Heart right ventricle (tissue), 16 donors: ENCODE data around the gene PRR22. TPM values are rescaled to one million over a fixed set of nuclear protein-coding genes. Genes with fewer than 3 reads are reported as not detected.

Source experiments
- ATAC-seq, 8 donors: fragments of 200-7000 bp; cut with Tn5 transposase; one replicate each; pipeline ENCODE4 v1.9.1; 2020; ENCODE audit warnings: mild to moderate bottlenecking in 8 of 8, moderate library complexity in 8 of 8, moderate number of reproducible peaks in 1 of 8
- DNase-seq, 2 donors: peaks; one replicate each; pipeline ENCODE4 v3.0.0-alpha.2; 2020
- H3K27ac ChIP-seq, 10 donors: fragments of 200-600 bp; sonication (generic) in 2 of 10; one replicate each; pipeline versions ENCODE4 v1.5.0 to v1.8.0; 2020 to 2022; ENCODE audit warnings: mild to moderate bottlenecking in 3 of 10
- H3K27me3 ChIP-seq, 7 donors: fragments of 200-600 bp; one replicate each; pipeline ENCODE4 v1.8.0; 2021 to 2022; ENCODE audit warnings: mild to moderate bottlenecking in 2 of 7
- H3K36me3 ChIP-seq, 9 donors: fragments of 200-600 bp; sonication (generic) in 1 of 9; one replicate each; pipeline versions ENCODE4 v1.5.0 to v1.8.0; 2020 to 2022; ENCODE audit warnings: mild to moderate bottlenecking in 2 of 9
- H3K4me1 ChIP-seq, 9 donors: fragments of 200-600 bp; sonication (generic) in 1 of 9; one replicate each; pipeline versions ENCODE4 v1.5.0 to v1.8.0; 2020 to 2022; ENCODE audit warnings: mild to moderate bottlenecking in 4 of 9
- H3K4me3 ChIP-seq, 10 donors: fragments of 200-600 bp; sonication (generic) in 2 of 10; one replicate each; pipeline versions ENCODE4 v1.5.0 to v1.8.0; 2020 to 2022; ENCODE audit warnings: mild to moderate bottlenecking in 7 of 10, moderate library complexity in 2 of 10
- H3K9me3 ChIP-seq, 11 donors: fragments of 200-600 bp in 10 of 11; sonication (generic) in 2 of 11; one replicate each; pipeline versions ENCODE4 v1.5.0 to v1.8.0; 2013 to 2022; ENCODE audit warnings: mild to moderate bottlenecking in 2 of 11, control low read depth in 1 of 11, moderate library complexity in 1 of 11
- CTCF ChIP-seq, 9 donors: fragments of 200-600 bp; sonication (generic) in 2 of 9; IDR thresholded peaks; one replicate each; pipeline versions ENCODE4 v1.5.0 to v1.8.0; 2021 to 2022; ENCODE audit warnings: antibody characterized with exemption in 9 of 9, mild to moderate bottlenecking in 5 of 9, moderate library complexity in 1 of 9
- WGBS, 2 donors: extraction: QIAGEN DNeasy Blood & Tissue Kit; methylation state at CpG; one replicate each; pipeline ENCODE4 v1.1.7; 2013; ENCODE audit warnings: inconsistent platforms in 1 of 2; 5-methylcytosine and 5-hydroxymethylcytosine counted together
- intact Hi-C, 10 donors: fragments of 100-400 bp; cut with DNase I; formaldehyde crosslinking; loops; one replicate each; pipeline versions ENCODE4 v1.11.1 to v1.14.2; 2022
- polyA plus RNA-seq, 2 donors: library from polyadenylated mRNA; stranded (reverse); fragments of 200-250 nt; gene quantifications; one replicate each; pipeline ENCODE4 v1.2.3, GENCODE V29; 2013
- total RNA-seq, 10 donors: library from RNA; stranded (reverse); fragmentation: NEBNext Ultra II Directional in 3 of 10; extraction: Animal tissue kit (Norgen Biotek cat#: 25700) in 3 of 10; gene quantifications; one replicate each; pipeline versions ENCODE4 v1.2.1 to v1.2.4, GENCODE V29; 2021 to 2023
- donor health status: Arrhythmogenic right ventricular cardiomyopathy.
- donor health status: ischemic (EF 13 %, LVEDD 7.1; RV severe dilation, severe dysfunction).
- donor health status: healthy with polysubstance abuse.
- donor health status: DM: no; HTN: yes; CAD: no.
- donor health status: DM: no; HTN: no; CAD: no.
- donor health status: ischemic (EF 25% LVEDD 6.9; RV normal size, moderate dysfunction).
- donor health status: ischemic (EF 25% LVEDD 5.7; RV mildly dilated, moderate dysfunction).
- donor health status: healthy.
- donor health status: DM: yes; HTN: yes; CAD: no.
- donor health status: Ischemic cardiomyopathy.
- donor health status: ischemic (EF 35%, LVEDD 5.7; RV mildly dilated, moderate dysfunction).
- donor health status: nonischemic (EF 11% LVEDD 7.7; RV severe dilation, severe dysfunction).
- donor health status: DM: yes; HTN: yes; CAD: no.
- donor health status: PGD.
- donor health status: ischemic (EF 29% LVEDD 5.4; RV normal size, mild dysfunction).
- donor health status: nonischemic (EF 23%, LVEDD 6.1; RV moderate dilation, normal function).

PRR22 gene
- total and polyA plus RNA-seq, 12 donors, result 0.59 to 3.3 (median 1.3) TPM

- no peaks in the 10 kb centered on the region for H3K9me3 ChIP-seq
- TF ChIP-seq CTCF (IDR thresholded peaks at IDR 0.05), result no peak
- peaks cover 0 to 7% (median 0%) of the 10 kb centered on the region in 7 donors for H3K27me3 ChIP-seq
- no peaks in the 10 kb centered on the region for H3K4me1 ChIP-seq
- WGBS, 2 donors, result 70 to 75% methylated on average over 19 of the region's 19 CpGs
- intact Hi-C loops, result loop anchor here in 2 of 10 donors (10.0 kb wide), 1 partner anchor 252 kb away; no protein-coding TSS in a partner anchor
- H3K4me3 ChIP-seq, result no peak overlapping the region
- H3K36me3 ChIP-seq, result no peaks in the 10 kb centered on the region
- H3K27ac ChIP-seq, result no peak overlapping the region
- DNase-seq (no peak), ATAC-seq (no peak)
These were observed 12.1 kb downstream of the PRR22 start for GRCh38 chr19:5772416-5772815.

GRCh38 chr19:5767949-5768348 lies 16.6 kb downstream of the PRR22 start:
- no peak for ATAC-seq
- DNase-seq, result no peak
- intact Hi-C loops, result no loop called here

GRCh38 chr19:5765220-5765619 lies 19.3 kb downstream of the PRR22 start:
- WGBS, 2 donors, result 95% methylated on average over 3 of the region's 3 CpGs
- H3K27ac ChIP-seq, result no peak overlapping the region
- intact Hi-C loops, result no loop called here
- H3K27me3 ChIP-seq, result no peaks in the 10 kb centered on the region
- H3K36me3 ChIP-seq, result no peaks in the 10 kb centered on the region
- ATAC-seq, result no peak
- H3K4me1 ChIP-seq, result no peaks in the 10 kb centered on the region
- no peak for DNase-seq
- TF ChIP-seq CTCF (IDR thresholded peaks at IDR 0.05), result no peak
- H3K4me3 ChIP-seq, result no peak overlapping the region
- H3K9me3 ChIP-seq, result no peaks in the 10 kb centered on the region

More at GRCh38 chr19:5767949-5768348, 16.6 kb downstream of the PRR22 start:
- Histone ChIP-seq H3K27ac (no peak overlapping the region), H3K9me3 (no peaks in the 10 kb centered on the region), H3K4me3 (no peak overlapping the region), H3K36me3 (no peaks in the 10 kb centered on the region), H3K4me1 (no peaks in the 10 kb centered on the region), H3K27me3 (peaks cover 0 to 5% (median 0%) of the 10 kb centered on the region in 7 donors)
- WGBS, 2 donors, result 94 to 95% methylated on average over 10 of the region's 10 CpGs
- no peak for TF ChIP-seq CTCF (IDR thresholded peaks at IDR 0.05)

GRCh38 chr19:5762608-5763217 lies 21.8 kb downstream of the PRR22 start:
- Histone ChIP-seq H3K4me1 (no peaks in the 10 kb centered on the region), H3K27me3 (peaks cover 0 to 5% (median 0%) of the 10 kb centered on the region in 7 donors), H3K36me3 (no peaks in the 10 kb centered on the region), H3K9me3 (no peaks in the 10 kb centered on the region), H3K4me3 (no peak overlapping the region), H3K27ac (no peak overlapping the region)
- intact Hi-C loops, result no loop called here
- ATAC-seq (no peak), DNase-seq (no peak)
- 90 to 91% methylated on average over 5 of the region's 5 CpGs for WGBS, 2 donors
- no peak for TF ChIP-seq CTCF (IDR thresholded peaks at IDR 0.05)
